CD4-positive, alpha-beta T cell (primary cell): ENCODE results near the gene LCA5L. TPM values are rescaled to one million over a fixed set of nuclear protein-coding genes. Genes with fewer than 3 reads are reported as not detected.
"Not testable (repeated sequence)": the region's sequence is repeated elsewhere in the genome, so short reads cannot be mapped to it uniquely, and the experiment has no call there.

ENCODE experiments used
- ATAC-seq: fragments of 200-7000 bp; cut with Tn5 transposase; one replicate; pipeline ENCODE4 v1.10.0; 2022; ENCODE audit warnings: mild to moderate bottlenecking; ENCODE audit not compliant: poor library complexity
- CTCF ChIA-PET: fragments of 350-600 bp; sonication (Branson Sonifier 250); formaldehyde crosslinking; loops from one replicate; lab custom pipeline; 2021; ENCODE audit warnings: antibody characterized with exemption, inconsistent platforms; lab: Charles Lee
- POLR2A ChIA-PET: fragments of 350-600 bp; sonication (Branson Sonifier 250); formaldehyde crosslinking; loops from one replicate; lab custom pipeline; 2021; ENCODE audit warnings: antibody characterized with exemption, inconsistent platforms; lab: Charles Lee
- DNase-seq, 14 experiments: peaks; one replicate each; pipeline ENCODE4 v3.0.0-alpha.2; 2013 to 2020; ENCODE audit warnings: mixed read lengths in 2 of 14
- H3K27ac ChIP-seq, 2 donors: one replicate each; pipeline versions ENCODE4 v1.5.1 to v1.7.0; 2013; ENCODE audit warnings: low read length in 2 of 2, low read depth in 1 of 2, mild to moderate bottlenecking in 1 of 2
- H3K27me3 ChIP-seq, 2 experiments: 1 replicate in 1 of 2; 2 replicates in 1 of 2; pipeline versions ENCODE4 v1.6.1 to v1.7.0; 2013; ENCODE audit warnings: low read length in 2 of 2, control low read depth in 1 of 2, mild to moderate bottlenecking in 1 of 2, moderate library complexity in 1 of 2; ENCODE audit not compliant: insufficient read depth in 2 of 2, control insufficient read depth in 1 of 2
- H3K36me3 ChIP-seq: one replicate; pipeline ENCODE4 v1.6.1; 2013; ENCODE audit warnings: low read length, control low read depth; ENCODE audit not compliant: insufficient read depth
- H3K4me1 ChIP-seq: one replicate; pipeline ENCODE4 v1.6.1; 2013; ENCODE audit warnings: low read length, control low read depth; ENCODE audit not compliant: insufficient read depth
- H3K4me3 ChIP-seq: one replicate; pipeline ENCODE4 v1.5.1; 2013; ENCODE audit warnings: mild to moderate bottlenecking, low read length, moderate library complexity
- H3K9me3 ChIP-seq, 2 experiments: 1 replicate in 1 of 2; 2 replicates in 1 of 2; pipeline versions ENCODE4 v1.6.1 to v1.7.0; 2013; ENCODE audit warnings: low read length in 2 of 2, mild to moderate bottlenecking in 2 of 2, control low read depth in 1 of 2, moderate library complexity in 1 of 2; ENCODE audit not compliant: control insufficient read depth in 1 of 2, insufficient read depth in 1 of 2
- H3K27ac Mint-ChIP-seq: one replicate; pipeline ENCODE4 v1.8.0; 2020; ENCODE audit warnings: mixed read lengths
- H3K27me3 Mint-ChIP-seq: one replicate; pipeline ENCODE4 v1.8.0; 2021; ENCODE audit warnings: mixed read lengths
- H3K36me3 Mint-ChIP-seq: one replicate; pipeline ENCODE4 v1.8.0; 2021; ENCODE audit warnings: low read depth, mixed read lengths
- H3K4me1 Mint-ChIP-seq: one replicate; pipeline ENCODE4 v1.8.0; 2021; ENCODE audit warnings: low read depth, mixed read lengths
- H3K4me3 Mint-ChIP-seq: one replicate; pipeline ENCODE4 v1.8.0; 2020; ENCODE audit warnings: mild to moderate bottlenecking, mixed read lengths
- H3K9me3 Mint-ChIP-seq: one replicate; pipeline ENCODE4 v1.8.0; 2020; ENCODE audit warnings: mixed read lengths
- intact Hi-C, 2 experiments: fragments of 100-400 bp; cut with DNase I in 1 of 2; cut with micrococcal nuclease in 1 of 2; formaldehyde crosslinking; loops; one replicate each; pipeline versions ENCODE4 v1.15.1 to v1.9.0; 2023 to 2025; cut with DNase I, micrococcal nuclease
- total RNA-seq, 174 experiments: library from RNA in 2 of 174; stranded (reverse) in 2 of 174; gene quantifications; one replicate each; pipeline ENCODE4 v1.2.3 and lab custom pipeline; 2021 to 2026
- TF ChIP-seq, protein P1 (sequence below): fragments of 200-600 bp; IDR thresholded peaks from one replicate; pipeline ENCODE4 v1.8.0; 2022; ENCODE audit warnings: antibody characterized with exemption, mild to moderate bottlenecking

Gene LCA5L
- total RNA-seq, 2 experiments from 2014 or later = 0.17 TPM; not detected in 1

DNA sequence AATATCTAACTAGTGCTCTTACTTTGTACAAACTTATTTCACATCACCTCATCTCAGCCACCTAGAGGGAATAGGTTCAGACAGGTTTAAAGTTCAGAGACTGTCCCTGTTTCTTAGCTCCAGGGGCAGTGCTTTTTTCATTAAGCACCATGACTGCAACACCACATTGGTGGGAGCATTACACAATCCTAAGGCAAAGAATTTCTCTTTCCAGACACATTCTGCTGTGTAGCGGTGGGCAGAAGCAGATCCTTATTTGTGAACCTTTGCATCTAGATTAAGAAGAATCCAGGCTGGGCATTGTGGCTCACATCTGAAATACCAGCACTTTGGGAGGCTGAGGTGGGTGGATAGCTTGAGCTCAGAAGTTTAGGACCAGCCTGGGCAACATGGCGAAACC is 16.1 kb downstream of the LCA5L start:
- TF ChIP-seq, protein P1, sequence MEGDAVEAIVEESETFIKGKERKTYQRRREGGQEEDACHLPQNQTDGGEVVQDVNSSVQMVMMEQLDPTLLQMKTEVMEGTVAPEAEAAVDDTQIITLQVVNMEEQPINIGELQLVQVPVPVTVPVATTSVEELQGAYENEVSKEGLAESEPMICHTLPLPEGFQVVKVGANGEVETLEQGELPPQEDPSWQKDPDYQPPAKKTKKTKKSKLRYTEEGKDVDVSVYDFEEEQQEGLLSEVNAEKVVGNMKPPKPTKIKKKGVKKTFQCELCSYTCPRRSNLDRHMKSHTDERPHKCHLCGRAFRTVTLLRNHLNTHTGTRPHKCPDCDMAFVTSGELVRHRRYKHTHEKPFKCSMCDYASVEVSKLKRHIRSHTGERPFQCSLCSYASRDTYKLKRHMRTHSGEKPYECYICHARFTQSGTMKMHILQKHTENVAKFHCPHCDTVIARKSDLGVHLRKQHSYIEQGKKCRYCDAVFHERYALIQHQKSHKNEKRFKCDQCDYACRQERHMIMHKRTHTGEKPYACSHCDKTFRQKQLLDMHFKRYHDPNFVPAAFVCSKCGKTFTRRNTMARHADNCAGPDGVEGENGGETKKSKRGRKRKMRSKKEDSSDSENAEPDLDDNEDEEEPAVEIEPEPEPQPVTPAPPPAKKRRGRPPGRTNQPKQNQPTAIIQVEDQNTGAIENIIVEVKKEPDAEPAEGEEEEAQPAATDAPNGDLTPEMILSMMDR = no peak
- CTCF ChIA-PET = no interaction called here
- H3K27ac Mint-ChIP-seq = no peak overlapping the region

DNA sequence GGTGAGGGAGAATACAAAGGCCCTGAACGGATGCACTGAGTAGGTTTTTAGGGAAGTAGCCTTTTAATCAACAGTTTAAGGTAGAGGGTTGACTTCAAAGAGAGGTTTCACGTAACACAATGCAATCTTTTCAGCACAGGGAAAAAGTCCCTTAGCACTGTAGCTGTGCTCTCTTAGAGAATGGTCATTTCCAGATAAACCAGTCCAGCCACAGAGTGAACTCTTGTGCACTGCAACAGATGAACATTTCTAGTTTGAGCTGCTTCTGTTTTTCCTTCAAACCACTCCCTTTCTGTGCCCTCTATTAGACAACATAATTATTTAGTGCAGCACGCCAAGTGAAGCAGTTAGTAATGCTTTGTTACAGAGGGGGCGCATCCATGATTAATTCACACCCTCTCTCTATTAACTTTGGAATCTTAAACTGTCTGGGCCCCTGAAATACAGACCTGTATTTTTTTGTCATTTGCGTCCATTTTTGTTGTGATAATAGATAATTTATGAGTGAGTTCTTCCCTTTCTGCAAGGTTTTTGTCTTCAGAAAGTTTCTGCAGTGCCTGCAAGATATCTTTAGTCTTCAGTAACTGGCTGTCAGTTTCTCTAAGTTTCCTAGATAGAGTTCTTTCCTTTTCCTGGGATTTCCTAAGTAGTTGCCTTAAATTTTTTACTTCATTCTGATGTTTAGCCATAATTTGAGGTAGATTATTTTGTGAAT is 22.9 kb downstream of the LCA5L start:
- no peaks in the 10 kb centered on the region for H3K36me3 Mint-ChIP-seq
- Histone ChIP-seq H3K36me3 (no peaks in the 10 kb centered on the region), H3K27me3 (no peaks in the 10 kb centered on the region), H3K27ac (no peak overlapping the region), H3K4me1 (no peaks in the 10 kb centered on the region), H3K9me3 (no peaks in the 10 kb centered on the region), H3K4me3 (no peak overlapping the region)
- H3K27me3 Mint-ChIP-seq = no peaks in the 10 kb centered on the region
- H3K9me3 Mint-ChIP-seq = no peaks in the 10 kb centered on the region
- no peak overlapping the region for H3K4me3 Mint-ChIP-seq
- POLR2A ChIA-PET = no interaction called here
- intact Hi-C loops = no loop called here
- H3K4me1 Mint-ChIP-seq = no peaks in the 10 kb centered on the region
- CTCF ChIA-PET = no interaction called here
- no peak overlapping the region for H3K27ac Mint-ChIP-seq
- ATAC-seq (no peak), DNase-seq (no peak)
- TF ChIP-seq, protein P1 = no peak

More for the DNA sequence above, 16.1 kb downstream of the LCA5L start:
- no peak for DNase-seq
- intact Hi-C loops = no loop called here
- Histone ChIP-seq H3K27ac (no peak overlapping the region), H3K9me3 (no peaks in the 10 kb centered on the region), H3K27me3 (no peaks in the 10 kb centered on the region), H3K4me1 (no peaks in the 10 kb centered on the region), H3K36me3 (no peaks in the 10 kb centered on the region), H3K4me3 (no peak overlapping the region)
- no peak for ATAC-seq
- Mint-ChIP-seq H3K4me3 (no peak overlapping the region), H3K9me3 (no peaks in the 10 kb centered on the region), H3K36me3 (no peaks in the 10 kb centered on the region), H3K4me1 (no peaks in the 10 kb centered on the region), H3K27me3 (peaks cover 4% of the 10 kb centered on the region)
- POLR2A ChIA-PET = no interaction called here

DNA sequence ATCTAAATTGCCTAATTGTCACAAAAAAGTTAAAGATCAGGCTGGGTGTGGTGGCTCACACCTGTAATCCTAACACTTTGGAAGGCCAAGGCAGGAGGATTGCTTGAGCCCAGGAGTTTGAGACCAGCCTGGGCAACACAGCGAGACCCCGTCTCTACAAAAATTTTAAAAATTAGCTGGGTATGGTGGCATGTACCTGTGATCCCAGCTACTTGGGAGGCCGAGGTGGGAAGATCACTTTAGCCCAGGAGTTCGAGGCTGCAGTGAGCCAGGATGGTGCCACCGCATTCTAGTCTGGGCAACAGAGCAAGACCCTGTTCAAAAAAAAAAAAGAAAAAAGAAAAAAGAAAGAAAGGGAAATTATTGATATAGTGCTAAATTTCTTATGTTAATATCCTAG is 26.4 kb downstream of the LCA5L start:
- H3K4me3 Mint-ChIP-seq, POLR2A ChIA-PET, H3K4me3 ChIP-seq, CTCF ChIA-PET, intact Hi-C loops, DNase-seq, H3K27me3 Mint-ChIP-seq, H3K27ac Mint-ChIP-seq, H3K9me3 Mint-ChIP-seq, H3K27me3 ChIP-seq, H3K4me1 ChIP-seq, H3K27ac ChIP-seq, H3K9me3 ChIP-seq, H3K36me3 Mint-ChIP-seq, ATAC-seq, H3K36me3 ChIP-seq, H3K4me1 Mint-ChIP-seq: not testable (repeated sequence)

DNA sequence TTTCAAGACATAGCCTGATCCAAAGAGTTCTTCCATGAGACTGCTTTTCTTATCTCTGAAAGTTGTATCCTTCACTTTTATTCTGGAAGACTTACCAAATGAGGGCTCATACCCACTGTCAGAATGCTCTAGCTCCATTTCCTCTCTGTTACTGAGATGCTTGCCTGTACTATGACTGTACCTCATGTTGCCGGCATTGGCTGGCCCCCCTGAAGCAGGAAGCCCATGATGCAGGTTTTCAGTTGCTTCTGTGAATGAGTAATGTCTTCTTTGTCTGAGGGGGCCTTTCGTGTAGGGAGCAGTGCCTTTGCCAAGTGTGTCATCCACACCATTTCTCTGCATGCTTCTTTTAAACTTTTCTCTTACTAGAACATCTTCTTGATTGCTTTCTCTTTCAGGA is 39.5 kb downstream of the LCA5L start:
- H3K27ac ChIP-seq = no peak overlapping the region
- H3K36me3 Mint-ChIP-seq = peaks cover 44% of the 10 kb centered on the region
- H3K4me1 ChIP-seq = no peaks in the 10 kb centered on the region
- CTCF ChIA-PET = no interaction called here
- DNase-seq (no peak), ATAC-seq (no peak)
- H3K9me3 Mint-ChIP-seq = no peaks in the 10 kb centered on the region
- TF ChIP-seq, protein P1 = no peak
- H3K36me3 ChIP-seq = peaks cover 4% of the 10 kb centered on the region
- H3K27ac Mint-ChIP-seq = no peak overlapping the region
- H3K4me3 ChIP-seq = no peak overlapping the region
- intact Hi-C loops = no loop called here
- POLR2A ChIA-PET = no interaction called here
- no peaks in the 10 kb centered on the region for H3K4me1 Mint-ChIP-seq
- no peak overlapping the region for H3K4me3 Mint-ChIP-seq
- H3K27me3 Mint-ChIP-seq = no peaks in the 10 kb centered on the region
- peaks cover 4 to 5% of the 10 kb centered on the region in 2 experiments for H3K9me3 ChIP-seq
- no peaks in the 10 kb centered on the region for H3K27me3 ChIP-seq
